ENCODE data around the gene TAS1R2. TPM values are rescaled to one million over a fixed set of nuclear protein-coding genes. Genes with fewer than 3 reads are reported as not detected.

Gene TAS1R2
- total and polyA plus RNA-seq, 2 donors from 2014 or later: not detected

DNA sequence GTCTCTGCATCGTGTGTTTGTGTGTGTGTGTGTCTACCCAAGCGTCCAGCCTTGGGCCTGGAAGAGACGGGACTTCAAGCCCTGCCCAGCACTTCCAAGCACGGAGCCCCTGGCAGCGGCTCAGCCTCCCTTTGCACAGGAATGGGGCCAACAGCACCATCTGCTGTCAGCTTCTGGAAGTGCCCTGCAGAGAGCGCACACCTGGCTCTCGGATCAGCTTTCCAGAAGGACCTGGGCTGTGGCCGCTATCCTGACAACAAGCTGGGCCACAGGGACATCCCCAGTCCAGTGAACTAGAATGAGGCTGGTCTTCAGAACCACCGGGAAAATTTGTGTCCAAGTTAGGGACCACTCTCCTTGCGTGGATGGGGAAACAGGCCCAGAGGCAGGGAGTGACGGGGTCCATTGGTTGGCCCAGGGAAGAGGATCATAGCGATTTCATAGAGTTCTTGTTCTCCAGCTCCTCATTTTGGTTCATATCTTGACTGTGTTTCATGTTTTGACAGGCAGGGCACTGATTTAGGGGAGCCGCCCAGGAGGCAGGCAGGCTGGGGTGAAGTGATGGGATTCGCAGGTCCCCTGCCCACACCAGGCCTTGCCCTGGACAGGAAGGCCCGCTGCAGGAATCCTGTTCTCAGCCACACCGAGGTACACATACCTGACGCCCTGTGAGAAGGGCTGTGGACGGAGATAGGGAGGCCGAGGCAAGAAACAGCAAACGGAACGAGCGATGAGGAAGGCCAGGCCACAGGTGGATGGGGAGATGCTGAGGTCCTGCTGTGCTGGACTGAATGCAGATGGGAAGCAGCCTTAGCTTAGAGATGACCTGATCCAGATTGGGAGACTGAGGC lies 38.4 kb downstream of the TAS1R2 start:
- no peak overlapping the region for H3K27ac ChIP-seq (ENCODE audit: low read depth in 2 of 2, low read length in 2 of 2)
- no peak for FAIRE-seq
- H3K4me1 ChIP-seq (ENCODE audit: control insufficient read depth in 2 of 3, insufficient read depth in 2 of 3, low read depth in 1 of 3, low read length in 3 of 3): peaks cover 0 to 4% (median 0%) of the 10 kb centered on the region in 3 donors
- H3K27me3 ChIP-seq (ENCODE audit: control insufficient read depth, insufficient read depth, low read length): peaks cover 7% of the 10 kb centered on the region
- no peaks in the 10 kb centered on the region for H3K9me3 ChIP-seq (ENCODE audit: control insufficient read depth in 2 of 3, insufficient read depth in 1 of 3, low read length in 3 of 3)
- intact Hi-C loops (cut with DNase I): loop anchor here (2.0 kb wide), 1 partner anchor 224 kb away; no protein-coding TSS in a partner anchor
- H3K9ac ChIP-seq (ENCODE audit: low read length in 3 of 3): no peak overlapping the region
- H3K4me3 ChIP-seq (ENCODE audit: low read length in 3 of 3): no peak overlapping the region
- DNase-seq: peak; percentile 85 to 92 (median 91)
- TF ChIP-seq, protein P1, sequence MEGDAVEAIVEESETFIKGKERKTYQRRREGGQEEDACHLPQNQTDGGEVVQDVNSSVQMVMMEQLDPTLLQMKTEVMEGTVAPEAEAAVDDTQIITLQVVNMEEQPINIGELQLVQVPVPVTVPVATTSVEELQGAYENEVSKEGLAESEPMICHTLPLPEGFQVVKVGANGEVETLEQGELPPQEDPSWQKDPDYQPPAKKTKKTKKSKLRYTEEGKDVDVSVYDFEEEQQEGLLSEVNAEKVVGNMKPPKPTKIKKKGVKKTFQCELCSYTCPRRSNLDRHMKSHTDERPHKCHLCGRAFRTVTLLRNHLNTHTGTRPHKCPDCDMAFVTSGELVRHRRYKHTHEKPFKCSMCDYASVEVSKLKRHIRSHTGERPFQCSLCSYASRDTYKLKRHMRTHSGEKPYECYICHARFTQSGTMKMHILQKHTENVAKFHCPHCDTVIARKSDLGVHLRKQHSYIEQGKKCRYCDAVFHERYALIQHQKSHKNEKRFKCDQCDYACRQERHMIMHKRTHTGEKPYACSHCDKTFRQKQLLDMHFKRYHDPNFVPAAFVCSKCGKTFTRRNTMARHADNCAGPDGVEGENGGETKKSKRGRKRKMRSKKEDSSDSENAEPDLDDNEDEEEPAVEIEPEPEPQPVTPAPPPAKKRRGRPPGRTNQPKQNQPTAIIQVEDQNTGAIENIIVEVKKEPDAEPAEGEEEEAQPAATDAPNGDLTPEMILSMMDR (IDR thresholded peaks at IDR 0.05; ENCODE audit: borderline replicate concordance, extremely low read depth, insufficient read depth): peak; percentile 83
- H3K36me3 ChIP-seq (ENCODE audit: control insufficient read depth in 2 of 3, insufficient read depth in 3 of 3, low read length in 3 of 3): no peaks in the 10 kb centered on the region

DNA sequence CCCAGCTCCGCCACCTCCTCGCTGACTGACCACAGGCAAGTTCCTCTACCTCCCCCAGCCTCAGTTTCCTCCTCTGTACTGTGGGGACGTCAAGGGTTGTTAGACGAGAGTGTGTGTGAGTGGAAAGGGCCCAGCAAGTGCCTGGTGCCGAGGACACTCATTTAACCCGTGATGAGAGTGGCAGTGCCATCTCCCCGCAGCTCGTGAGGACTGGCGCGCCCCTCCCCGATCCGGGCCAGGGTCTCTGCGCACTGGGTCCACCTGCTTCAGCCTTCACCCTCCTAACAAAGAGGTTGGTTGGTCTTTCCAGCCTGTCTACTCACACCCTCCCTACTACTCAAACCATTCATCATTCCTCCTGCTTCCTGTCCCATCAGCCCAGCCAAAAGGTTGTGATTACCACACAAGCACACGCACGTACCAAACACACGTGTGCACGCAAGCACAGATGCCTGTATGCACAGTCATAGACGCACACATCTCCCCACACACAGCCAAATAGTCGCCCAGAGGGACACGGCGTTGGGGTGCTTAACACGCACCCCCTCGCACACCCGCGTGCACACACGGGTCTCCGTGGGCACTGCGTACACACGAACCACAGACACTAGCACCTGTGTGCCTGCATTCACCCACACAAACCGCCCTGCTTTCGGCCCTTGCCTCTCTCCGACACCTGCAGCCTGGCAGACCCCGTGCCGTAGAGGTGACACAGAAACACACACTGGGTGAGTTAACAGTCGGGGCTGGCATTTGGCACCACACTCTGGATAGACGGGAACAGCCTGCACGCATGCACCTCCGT lies 39.3 kb downstream of the TAS1R2 start:
- intact Hi-C loops (cut with DNase I): loop anchor here (2.0 kb wide), 1 partner anchor 223 kb away; no protein-coding TSS in a partner anchor
- peaks cover 0 to 4% (median 0%) of the 10 kb centered on the region in 3 donors for H3K4me1 ChIP-seq (ENCODE audit: control insufficient read depth in 2 of 3, insufficient read depth in 2 of 3, low read depth in 1 of 3, low read length in 3 of 3)
- FAIRE-seq (no peak), DNase-seq (no peak)
- H3K9me3 ChIP-seq (ENCODE audit: control insufficient read depth in 2 of 3, insufficient read depth in 1 of 3, low read length in 3 of 3): no peaks in the 10 kb centered on the region
- TF ChIP-seq, protein P1 (IDR thresholded peaks at IDR 0.05; ENCODE audit: borderline replicate concordance, extremely low read depth, insufficient read depth): no peak
- H3K9ac ChIP-seq (ENCODE audit: low read length in 3 of 3): no peak overlapping the region
- no peaks in the 10 kb centered on the region for H3K36me3 ChIP-seq (ENCODE audit: control insufficient read depth in 2 of 3, insufficient read depth in 3 of 3, low read length in 3 of 3)
- H3K4me3 ChIP-seq (ENCODE audit: low read length in 3 of 3): no peak overlapping the region
- H3K27me3 ChIP-seq (ENCODE audit: control insufficient read depth, insufficient read depth, low read length): peaks cover 7% of the 10 kb centered on the region
- H3K27ac ChIP-seq (ENCODE audit: low read depth in 2 of 2, low read length in 2 of 2): no peak overlapping the region

DNA sequence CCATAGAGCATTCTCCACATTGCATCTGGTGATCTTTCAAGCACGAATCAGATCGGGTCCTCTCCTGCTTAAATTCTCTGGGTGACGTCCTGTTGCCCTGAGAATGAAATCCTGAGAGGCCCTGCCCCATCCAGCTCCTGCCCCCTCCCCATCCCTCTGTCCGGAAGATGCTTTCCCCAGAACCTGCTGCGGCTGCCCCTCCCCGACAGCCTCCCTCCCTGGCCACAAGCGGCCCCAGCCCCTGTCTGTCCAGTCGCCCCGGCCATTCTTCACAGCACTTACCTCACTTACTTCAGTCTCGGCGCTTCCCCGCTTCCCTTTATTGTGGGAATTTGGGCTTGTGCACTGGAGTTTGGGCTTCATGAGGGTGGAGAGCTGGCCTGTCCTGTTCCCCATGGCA lies 40.3 kb downstream of the TAS1R2 start:
- H3K9ac ChIP-seq (ENCODE audit: low read length in 3 of 3): no peak overlapping the region
- H3K9me3 ChIP-seq (ENCODE audit: control insufficient read depth in 2 of 3, insufficient read depth in 1 of 3, low read length in 3 of 3): no peaks in the 10 kb centered on the region
- H3K4me3 ChIP-seq (ENCODE audit: low read length in 3 of 3): no peak overlapping the region
- intact Hi-C loops (cut with DNase I): no loop called here
- TF ChIP-seq, protein P1 (IDR thresholded peaks at IDR 0.05; ENCODE audit: borderline replicate concordance, extremely low read depth, insufficient read depth): no peak
- H3K27me3 ChIP-seq (ENCODE audit: control insufficient read depth, insufficient read depth, low read length): peaks cover 10% of the 10 kb centered on the region
- DNase-seq: no peak
- H3K4me1 ChIP-seq (ENCODE audit: control insufficient read depth in 2 of 3, insufficient read depth in 2 of 3, low read depth in 1 of 3, low read length in 3 of 3): peaks cover 0 to 4% (median 0%) of the 10 kb centered on the region in 3 donors
- no peaks in the 10 kb centered on the region for H3K36me3 ChIP-seq (ENCODE audit: control insufficient read depth in 2 of 3, insufficient read depth in 3 of 3, low read length in 3 of 3)
- FAIRE-seq: no peak
- no peak overlapping the region for H3K27ac ChIP-seq (ENCODE audit: low read depth in 2 of 2, low read length in 2 of 2)

Measured in kidney (tissue), 14 donors.